Measurements from ENCODE around the gene LCP1.

DNA sequence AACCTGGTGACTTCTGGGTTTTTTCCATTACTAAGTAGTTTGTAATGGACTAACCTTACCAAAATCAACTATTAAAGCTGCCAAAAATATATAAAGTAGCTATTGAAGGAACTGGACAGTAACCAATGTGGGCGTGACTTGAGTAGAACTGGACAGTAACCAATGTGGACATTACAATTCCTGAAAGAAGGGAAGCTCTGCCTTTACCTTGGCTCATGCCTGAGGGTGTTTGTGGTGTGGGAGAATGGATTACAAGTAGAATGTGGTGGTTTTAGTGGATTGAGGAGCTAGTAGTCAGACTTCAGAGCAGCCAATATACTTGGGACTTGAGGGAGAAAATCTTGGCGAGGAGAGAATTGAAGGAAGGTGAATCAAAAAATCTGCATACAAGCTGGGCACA is 47.3 kb upstream of the LCP1 start:
- TF ChIP-seq RFXANK (CRISPR knock-in tag; IDR thresholded peaks at IDR 0.05) (no peak), MAZ (IDR thresholded peaks at IDR 0.05; ENCODE audit: borderline replicate concordance, low read depth, low read length) (no peak), MAZ (CRISPR knock-in tag; IDR thresholded peaks at IDR 0.05; ENCODE audit: low read depth) (no peak), ZNF850 (CRISPR knock-in tag; conservative IDR thresholded peaks at IDR 0.05) (no peak)
- TF ChIP-seq, protein P1, sequence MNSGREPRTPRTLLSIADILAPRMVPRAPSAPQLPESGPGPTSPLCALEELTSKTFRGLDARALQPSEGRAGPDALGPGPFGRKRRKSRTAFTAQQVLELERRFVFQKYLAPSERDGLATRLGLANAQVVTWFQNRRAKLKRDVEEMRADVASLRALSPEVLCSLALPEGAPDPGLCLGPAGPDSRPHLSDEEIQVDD (CRISPR knock-in tag; IDR thresholded peaks at IDR 0.05; ENCODE audit: borderline replicate concordance): no peak
- TF ChIP-seq, protein P2, sequence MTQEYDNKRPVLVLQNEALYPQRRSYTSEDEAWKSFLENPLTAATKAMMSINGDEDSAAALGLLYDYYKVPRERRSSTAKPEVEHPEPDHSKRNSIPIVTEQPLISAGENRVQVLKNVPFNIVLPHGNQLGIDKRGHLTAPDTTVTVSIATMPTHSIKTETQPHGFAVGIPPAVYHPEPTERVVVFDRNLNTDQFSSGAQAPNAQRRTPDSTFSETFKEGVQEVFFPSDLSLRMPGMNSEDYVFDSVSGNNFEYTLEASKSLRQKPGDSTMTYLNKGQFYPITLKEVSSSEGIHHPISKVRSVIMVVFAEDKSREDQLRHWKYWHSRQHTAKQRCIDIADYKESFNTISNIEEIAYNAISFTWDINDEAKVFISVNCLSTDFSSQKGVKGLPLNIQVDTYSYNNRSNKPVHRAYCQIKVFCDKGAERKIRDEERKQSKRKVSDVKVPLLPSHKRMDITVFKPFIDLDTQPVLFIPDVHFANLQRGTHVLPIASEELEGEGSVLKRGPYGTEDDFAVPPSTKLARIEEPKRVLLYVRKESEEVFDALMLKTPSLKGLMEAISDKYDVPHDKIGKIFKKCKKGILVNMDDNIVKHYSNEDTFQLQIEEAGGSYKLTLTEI (CRISPR knock-in tag; conservative IDR thresholded peaks at IDR 0.05): no peak
